Esophagus (tissue), 2 donors: ENCODE data around the gene TGM5. TPM values are rescaled to one million over a fixed set of nuclear protein-coding genes. Genes with fewer than 3 reads are reported as not detected.

Experiments
- H3K27ac ChIP-seq, 2 donors: one replicate each; pipeline ENCODE4 v1.5.1; 2013; ENCODE audit warnings: low read depth in 2 of 2, mild to moderate bottlenecking in 2 of 2, inconsistent platforms in 1 of 2, low read length in 1 of 2, moderate library complexity in 1 of 2
- H3K27me3 ChIP-seq, 2 donors: one replicate each; pipeline ENCODE4 v1.6.1; 2013; ENCODE audit warnings: low read length in 2 of 2, control low read depth in 1 of 2, mild to moderate bottlenecking in 1 of 2; ENCODE audit not compliant: insufficient read depth in 2 of 2, control insufficient read depth in 1 of 2
- H3K36me3 ChIP-seq, 2 donors: one replicate each; pipeline ENCODE4 v1.6.1; 2013; ENCODE audit warnings: low read length in 1 of 2; ENCODE audit not compliant: control insufficient read depth in 2 of 2, insufficient read depth in 2 of 2
- H3K4me1 ChIP-seq, 2 donors: one replicate each; pipeline ENCODE4 v1.6.1; 2013; ENCODE audit warnings: low read length in 1 of 2; ENCODE audit not compliant: control insufficient read depth in 2 of 2, insufficient read depth in 2 of 2
- H3K4me3 ChIP-seq, 2 donors: one replicate each; pipeline ENCODE4 v1.5.1; 2013; ENCODE audit warnings: low read length in 2 of 2, mild to moderate bottlenecking in 2 of 2, low read depth in 1 of 2, moderate library complexity in 1 of 2
- H3K9me3 ChIP-seq, 2 donors: one replicate each; pipeline ENCODE4 v1.6.1; 2013; ENCODE audit warnings: mild to moderate bottlenecking in 2 of 2, low read depth in 1 of 2, low read length in 1 of 2, moderate library complexity in 1 of 2; ENCODE audit not compliant: control insufficient read depth in 2 of 2, insufficient read depth in 1 of 2
- WGBS, 2 donors: extraction: QIAGEN DNeasy Blood & Tissue Kit; methylation state at CpG; one replicate each; pipeline ENCODE4 v1.1.7; 2013; 5-methylcytosine and 5-hydroxymethylcytosine counted together
- polyA plus RNA-seq, 2 donors: library from polyadenylated mRNA; stranded (reverse); fragments of 200-250 nt; gene quantifications; one replicate each; pipeline ENCODE4 v1.2.3, GENCODE V29; 2013
- donor health status: healthy with polysubstance abuse.
- donor health status: Bipolar disorder and iron deficiency.

The TGM5 gene
- polyA plus RNA-seq, 2 donors = 9.5 to 12.9 TPM

- WGBS, 2 donors = 45% methylated on average over 16 of the region's 16 CpGs
- Histone ChIP-seq H3K27ac (no peak overlapping the region), H3K4me1 (no peaks in the 10 kb centered on the region), H3K4me3 (no peak overlapping the region), H3K36me3 (no peaks in the 10 kb centered on the region), H3K9me3 (no peaks in the 10 kb centered on the region), H3K27me3 (no peaks in the 10 kb centered on the region)
These were observed 41.4 kb downstream of the TGM5 start for GRCh38 chr15:43225201-43225949.

GRCh38 chr15:43221422-43221821, 45.3 kb downstream of the TGM5 start:
- H3K27ac ChIP-seq = no peak overlapping the region
- no peak overlapping the region for H3K4me3 ChIP-seq
- no peaks in the 10 kb centered on the region for H3K4me1 ChIP-seq
- 66 to 84% methylated on average over 1 of the region's 1 CpG for WGBS, 2 donors
- no peaks in the 10 kb centered on the region for H3K36me3 ChIP-seq
- H3K9me3 ChIP-seq = no peaks in the 10 kb centered on the region
- H3K27me3 ChIP-seq = no peaks in the 10 kb centered on the region

GRCh38 chr15:43220991-43221403, 45.7 kb downstream of the TGM5 start, which contains the start of gene EPB42:
EPB42 (minus strand) TSS chr15:43221018; CDS start chr15:43220825, 193 bp downstream.
- H3K36me3 ChIP-seq = no peaks in the 10 kb centered on the region
- no peaks in the 10 kb centered on the region for H3K27me3 ChIP-seq
- WGBS, 2 donors = 75 to 79% methylated on average over 3 of the region's 3 CpGs
- H3K27ac ChIP-seq = no peak within 1 kb of the TSS
- H3K9me3 ChIP-seq = no peaks in the 10 kb centered on the region
- H3K4me3 ChIP-seq = no peak within 1 kb of the TSS
- H3K4me1 ChIP-seq = no peaks in the 10 kb centered on the region

- Histone ChIP-seq H3K9me3 (no peaks in the 10 kb centered on the region), H3K4me1 (no peaks in the 10 kb centered on the region), H3K36me3 (no peaks in the 10 kb centered on the region), H3K4me3 (no peak overlapping the region), H3K27ac (no peak overlapping the region), H3K27me3 (no peaks in the 10 kb centered on the region)
- WGBS, 2 donors = 83 to 85% methylated on average over 16 of the region's 16 CpGs
These were observed 46.5 kb downstream of the TGM5 start for GRCh38 chr15:43219929-43220928.

- Histone ChIP-seq H3K4me3 (no peak overlapping the region), H3K27me3 (no peaks in the 10 kb centered on the region), H3K27ac (no peak overlapping the region), H3K36me3 (no peaks in the 10 kb centered on the region), H3K9me3 (no peaks in the 10 kb centered on the region), H3K4me1 (no peaks in the 10 kb centered on the region)
- 28 to 40% methylated on average over 13 of the region's 13 CpGs for WGBS, 2 donors
These were observed 47.6 kb downstream of the TGM5 start for GRCh38 chr15:43218908-43219706.

- Histone ChIP-seq H3K9me3 (no peaks in the 10 kb centered on the region), H3K27me3 (no peaks in the 10 kb centered on the region), H3K4me1 (no peaks in the 10 kb centered on the region), H3K27ac (no peak overlapping the region), H3K36me3 (no peaks in the 10 kb centered on the region), H3K4me3 (no peak overlapping the region)
- whole genome bisulfite sequencing, 2 donors = 61 to 76% methylated on average over 7 of the region's 7 CpGs
These were observed 50.8 kb downstream of the TGM5 start for GRCh38 chr15:43215961-43216360.

- H3K36me3 ChIP-seq = no peaks in the 10 kb centered on the region
- H3K9me3 ChIP-seq = no peaks in the 10 kb centered on the region
- no peak overlapping the region for H3K27ac ChIP-seq
- no peaks in the 10 kb centered on the region for H3K27me3 ChIP-seq
- 91 to 92% methylated on average over 6 of the region's 6 CpGs for WGBS, 2 donors
- no peaks in the 10 kb centered on the region for H3K4me1 ChIP-seq
- no peak overlapping the region for H3K4me3 ChIP-seq
These were observed 52.0 kb downstream of the TGM5 start for GRCh38 chr15:43214592-43215295.

GRCh38 chr15:43214169-43214568, 52.6 kb downstream of the TGM5 start:
- no peak overlapping the region for H3K4me3 ChIP-seq
- no peaks in the 10 kb centered on the region for H3K4me1 ChIP-seq
- 74 to 78% methylated on average over 8 of the region's 8 CpGs for WGBS, 2 donors
- H3K27ac ChIP-seq = no peak overlapping the region
- no peaks in the 10 kb centered on the region for H3K36me3 ChIP-seq
- no peaks in the 10 kb centered on the region for H3K9me3 ChIP-seq
- no peaks in the 10 kb centered on the region for H3K27me3 ChIP-seq

GRCh38 chr15:43213466-43213865, 53.3 kb downstream of the TGM5 start:
- no peaks in the 10 kb centered on the region for H3K27me3 ChIP-seq
- H3K9me3 ChIP-seq = no peaks in the 10 kb centered on the region
- no peaks in the 10 kb centered on the region for H3K4me1 ChIP-seq
- no peaks in the 10 kb centered on the region for H3K36me3 ChIP-seq
- WGBS, 2 donors = 71 to 85% methylated on average over 5 of the region's 5 CpGs
- H3K4me3 ChIP-seq = no peak overlapping the region
- H3K27ac ChIP-seq = no peak overlapping the region
